CD4-positive, alpha-beta T cell treated with Interleukin-4 for 1 hour (primary cell): ENCODE measurements around the gene LACTB.
"Not testable (repeated sequence)": the region's sequence is repeated elsewhere in the genome, so short reads cannot be mapped to it uniquely, and the experiment has no call there.

ENCODE experiments used
- DNase-seq, 2 donors: peaks; one replicate each; pipeline ENCODE4 v3.0.0-alpha.2; 2020 to 2022

The LACTB gene

DNA sequence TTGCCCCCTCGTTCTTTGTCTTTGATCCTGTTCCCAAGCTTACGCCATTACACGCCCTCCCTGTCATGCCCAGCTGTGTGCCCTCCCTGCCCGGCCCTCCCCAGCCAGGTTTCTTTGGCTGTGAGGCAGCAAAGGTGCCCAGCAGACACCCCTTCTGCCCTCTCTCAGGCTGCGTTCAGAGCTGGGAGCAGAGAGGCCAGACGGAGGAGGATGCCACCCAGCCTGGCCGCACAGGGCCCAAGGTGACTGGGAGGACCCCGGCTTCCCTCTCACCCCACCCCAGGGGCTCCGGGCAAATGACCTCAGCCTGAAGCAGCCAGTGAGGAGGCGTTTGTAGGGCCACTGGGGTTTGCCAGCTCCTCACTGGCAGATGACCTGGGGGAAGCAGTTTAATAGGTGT, 30.8 kb upstream of the LACTB start:
- DNase-seq: no peak

DNA sequence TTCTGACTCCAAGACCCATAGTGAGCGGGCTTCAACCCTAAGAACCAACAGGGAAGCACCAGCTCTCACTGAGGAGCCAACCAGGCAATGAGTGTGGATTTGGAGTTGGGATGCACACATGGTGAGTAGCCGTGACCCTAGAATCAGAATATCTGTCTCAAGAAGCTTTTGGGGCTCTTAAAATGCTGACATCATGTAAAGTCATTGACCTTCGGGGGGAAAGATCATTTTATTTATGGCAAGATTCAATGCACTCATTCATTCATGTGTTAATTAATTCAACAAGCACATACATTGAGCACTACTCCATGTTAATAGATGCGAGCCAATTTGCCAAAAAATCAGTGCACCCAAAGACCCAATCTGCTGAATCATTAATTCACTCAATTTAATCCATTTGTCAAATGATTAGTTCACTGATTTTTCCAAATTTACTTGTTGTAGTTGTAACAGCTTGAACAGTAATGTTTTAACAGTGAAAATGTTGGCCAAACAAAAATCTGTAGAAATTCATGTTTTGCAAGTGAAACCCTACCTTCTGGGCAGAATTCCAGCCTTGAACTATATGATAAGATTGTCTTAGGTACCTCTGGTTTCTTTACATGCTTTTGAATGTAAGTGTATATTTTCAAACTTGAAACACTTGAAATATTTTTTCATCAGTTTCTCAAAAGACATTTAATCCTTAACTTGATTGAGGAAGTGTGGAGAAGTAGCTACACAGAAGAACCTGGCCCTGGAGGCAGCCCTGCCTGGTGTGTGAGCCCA, 29.8 kb upstream of the LACTB start:
- DNase-seq: no peak

DNA sequence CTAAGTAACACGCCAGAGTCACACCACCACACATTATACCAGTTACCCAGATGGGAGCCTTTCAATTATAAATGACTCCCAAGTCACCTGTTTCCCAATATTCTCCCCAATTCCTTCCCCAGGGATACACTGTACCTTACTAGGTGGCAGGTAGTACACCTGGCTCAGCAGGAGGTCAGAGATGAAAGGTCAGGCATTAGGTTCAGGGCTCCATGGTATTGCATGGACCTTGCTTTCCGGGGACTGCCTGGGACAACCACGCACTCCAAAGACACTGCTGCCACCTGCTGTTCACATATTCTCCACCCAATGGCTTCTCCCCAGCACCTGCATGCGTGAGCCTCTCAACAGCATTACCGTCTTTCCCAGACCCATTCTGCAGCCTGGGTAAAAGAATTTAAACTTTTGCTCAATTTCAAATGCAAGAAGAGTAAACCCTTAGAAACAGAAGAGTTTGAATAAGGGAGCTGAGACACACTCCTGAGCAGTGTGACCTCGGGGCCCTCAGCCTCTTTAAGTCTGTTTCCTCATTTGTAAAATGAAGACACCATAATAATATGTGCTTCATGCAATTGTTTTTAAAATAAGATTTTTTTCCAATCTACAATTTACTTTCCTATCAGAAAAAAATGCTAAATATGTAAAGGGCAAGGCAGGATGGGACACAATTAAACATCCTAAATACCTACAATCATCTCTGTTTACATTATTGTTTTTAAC, 28.0 kb upstream of the LACTB start:
- DNase-seq: peak; percentile 75 to 76

DNA sequence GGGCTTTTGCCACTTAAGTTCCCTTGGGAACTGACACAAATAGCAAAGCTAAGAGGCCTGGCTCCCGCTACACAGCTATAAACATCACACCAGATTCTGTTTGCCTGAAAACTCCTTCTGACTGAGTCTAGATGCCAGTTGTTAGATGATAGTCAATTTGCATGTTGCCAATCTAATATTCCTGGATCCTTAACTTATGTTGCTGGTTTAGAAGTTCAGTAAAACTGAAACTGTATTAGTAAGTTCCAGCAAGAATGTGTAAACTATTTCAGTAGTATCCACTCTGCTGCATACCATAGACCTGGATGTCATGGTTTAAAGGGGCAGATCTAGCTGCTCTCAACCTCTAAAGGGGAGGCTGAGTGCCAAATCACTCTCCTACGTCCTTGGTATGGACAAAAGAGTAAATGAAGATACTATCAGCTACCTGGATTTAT, 27.1 kb upstream of the LACTB start:
- DNase-seq: no peak

DNA sequence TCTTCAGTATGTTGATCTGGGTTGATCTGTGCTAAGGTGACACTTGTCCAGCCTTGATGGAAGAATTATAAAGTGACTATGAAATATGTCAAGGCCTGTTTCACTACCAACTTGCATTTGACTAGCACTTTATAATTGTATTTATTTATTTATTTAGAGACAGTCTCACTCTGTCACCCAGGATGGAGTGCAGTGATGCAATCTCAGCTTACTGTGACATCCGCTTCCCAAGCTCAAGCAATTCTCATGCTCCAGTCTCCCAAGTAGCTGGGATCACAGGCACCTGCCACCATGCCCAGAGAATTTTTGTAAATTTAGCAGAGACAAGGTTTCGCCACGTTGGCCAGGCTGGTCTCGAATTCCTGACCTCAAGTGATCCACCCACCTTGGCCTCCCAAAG, 25.5 kb upstream of the LACTB start:
- DNase-seq: no peak

DNA sequence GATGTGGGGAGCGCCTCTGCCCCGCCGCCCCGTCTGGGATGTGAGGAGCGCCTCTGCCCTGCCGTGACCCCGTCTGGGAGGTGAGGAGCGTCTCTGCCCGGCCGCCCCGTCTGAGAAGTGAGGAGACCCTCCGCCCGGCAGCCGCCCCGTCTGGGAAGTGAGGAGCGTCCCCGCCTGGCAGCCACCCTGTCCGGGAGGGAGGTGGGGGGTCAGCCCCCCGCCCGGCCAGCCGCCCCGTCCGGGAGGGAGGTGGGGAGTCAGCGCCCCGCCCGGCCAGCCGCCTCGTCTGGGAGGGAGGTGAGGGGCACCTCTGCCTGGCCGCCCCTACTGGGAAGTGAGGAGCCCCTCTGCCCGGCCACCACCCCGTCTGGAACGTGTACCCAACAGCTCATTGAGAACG, 22.8 kb upstream of the LACTB start:
- not testable (repeated sequence) for DNase-seq

DNA sequence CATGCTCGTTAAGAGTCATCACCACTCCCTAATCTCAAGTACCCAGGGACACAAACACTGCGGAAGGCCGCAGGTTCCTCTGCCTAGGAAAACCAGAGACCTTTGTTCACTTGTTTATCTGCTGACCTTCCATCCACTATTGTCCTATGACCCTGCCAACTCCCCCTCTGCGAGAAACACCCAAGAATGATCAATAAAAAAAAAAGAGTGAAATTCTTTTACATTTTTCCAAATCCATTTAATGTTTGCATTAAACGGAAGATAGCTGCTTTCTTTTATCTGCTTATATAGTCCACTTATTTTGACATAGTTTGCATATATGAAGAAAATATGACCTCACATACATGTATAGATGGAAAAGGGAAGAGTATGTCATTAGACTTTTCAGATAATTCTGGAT, 22.1 kb upstream of the LACTB start:
- not testable (repeated sequence) for DNase-seq

DNA sequence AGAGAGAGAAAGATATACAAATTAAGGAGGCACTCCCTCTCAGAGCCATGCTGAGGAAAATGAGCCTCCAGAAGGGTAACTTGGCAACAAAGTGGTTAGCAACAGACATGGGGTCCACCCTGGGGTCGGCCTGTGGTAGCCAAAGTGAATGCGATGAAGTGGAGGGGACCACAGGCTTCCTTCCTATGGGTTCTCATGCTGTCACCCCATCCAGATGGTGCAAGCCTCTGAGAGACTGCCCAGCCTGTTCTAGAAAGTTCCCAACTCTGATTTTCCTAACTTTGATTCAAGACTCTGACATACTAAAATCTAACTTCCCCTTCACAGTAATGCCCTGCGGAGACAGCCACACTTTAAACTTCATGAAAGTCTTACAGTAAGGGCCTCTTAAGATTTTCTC, 18.2 kb upstream of the LACTB start:
- DNase-seq: no peak

DNA sequence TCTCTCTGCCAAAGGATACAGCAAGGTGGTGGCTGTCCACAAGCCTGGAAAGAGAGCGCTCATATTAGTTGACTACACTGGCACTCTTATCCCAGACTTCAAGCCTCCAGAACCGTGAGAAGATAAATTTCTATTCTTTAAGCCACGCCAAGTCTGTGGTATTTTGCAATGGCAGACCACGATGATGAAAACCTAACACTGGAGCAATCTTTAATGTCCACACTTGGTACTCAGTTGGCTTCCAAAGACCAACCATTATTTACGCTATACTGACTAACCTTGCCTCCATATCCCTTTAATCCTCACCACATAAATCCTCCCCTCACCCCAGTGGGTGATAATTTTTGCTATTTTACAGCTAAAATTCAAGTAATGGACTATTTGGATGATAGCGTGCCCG, 16.9 kb upstream of the LACTB start:
- DNase-seq: no peak

DNA sequence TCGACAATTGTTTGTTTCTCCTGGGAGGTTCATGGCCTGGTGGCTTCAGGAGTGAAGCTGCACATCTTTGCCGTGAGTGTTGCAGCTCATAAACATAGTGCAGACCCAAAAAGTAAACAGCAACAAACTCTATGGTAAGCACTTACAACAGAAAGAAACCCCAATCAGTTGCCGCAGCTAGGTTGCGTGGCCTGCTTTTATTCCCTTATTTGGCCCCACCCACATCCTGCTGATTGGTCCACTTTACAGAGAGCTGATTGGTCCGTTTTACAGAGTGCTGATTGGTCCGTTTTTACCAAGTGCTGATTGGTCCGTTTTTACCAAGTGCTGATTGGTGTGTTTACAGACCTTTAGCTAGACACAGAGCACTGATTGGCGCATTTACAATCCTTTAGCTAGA, 16.3 kb upstream of the LACTB start:
- DNase-seq: peak; percentile 15 to 30

DNA sequence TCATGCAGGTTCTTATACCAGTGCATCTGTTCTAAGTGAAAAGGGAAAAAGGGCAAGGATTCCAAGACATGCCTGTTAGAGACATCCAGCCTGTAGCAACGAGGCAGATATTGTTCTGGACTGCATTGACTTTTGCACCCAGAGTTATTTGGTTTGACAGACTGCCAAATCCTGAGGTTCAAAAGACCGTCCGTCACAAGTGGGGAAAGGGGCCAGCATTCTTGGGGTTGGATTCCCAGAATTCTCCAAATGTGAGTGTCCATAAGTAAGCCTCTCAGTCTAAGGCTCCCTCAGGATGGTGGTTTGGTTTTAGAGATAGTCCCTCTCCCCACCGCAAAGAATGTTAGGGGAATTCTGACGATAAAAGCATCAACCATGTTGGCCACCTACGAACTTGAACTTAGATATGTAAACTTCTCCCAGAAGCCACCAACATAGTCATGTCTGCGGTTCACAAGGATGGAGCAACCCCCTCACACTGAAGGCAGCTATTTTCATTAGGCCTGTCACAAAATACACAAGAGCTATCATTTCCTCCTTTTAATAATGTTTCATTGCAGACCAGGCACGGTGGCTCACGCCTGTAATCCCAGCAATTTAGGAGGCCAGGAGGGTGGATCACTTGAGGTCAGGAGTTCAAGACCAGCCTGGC, 13.6 kb upstream of the LACTB start:
- no peak for DNase-seq

DNA sequence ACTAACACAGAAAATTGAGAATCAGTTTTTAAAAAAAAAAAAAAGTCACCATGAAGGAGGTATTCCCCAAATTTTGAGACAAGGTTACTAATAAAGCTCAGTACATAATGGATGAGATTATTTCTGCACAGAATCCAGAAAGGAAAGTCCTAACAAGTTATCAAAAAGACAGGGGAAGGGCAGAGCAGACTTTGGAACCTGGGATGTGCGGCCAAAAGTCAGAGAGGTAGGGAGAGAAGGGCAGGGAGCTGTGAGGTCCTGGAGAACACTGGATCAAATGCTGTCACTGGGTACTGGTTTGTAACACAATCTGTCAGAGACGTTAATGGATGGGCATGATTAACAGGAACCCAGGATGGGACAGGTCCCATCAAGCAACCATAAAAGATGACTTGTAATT, 12.2 kb upstream of the LACTB start:
- no peak for DNase-seq

DNA sequence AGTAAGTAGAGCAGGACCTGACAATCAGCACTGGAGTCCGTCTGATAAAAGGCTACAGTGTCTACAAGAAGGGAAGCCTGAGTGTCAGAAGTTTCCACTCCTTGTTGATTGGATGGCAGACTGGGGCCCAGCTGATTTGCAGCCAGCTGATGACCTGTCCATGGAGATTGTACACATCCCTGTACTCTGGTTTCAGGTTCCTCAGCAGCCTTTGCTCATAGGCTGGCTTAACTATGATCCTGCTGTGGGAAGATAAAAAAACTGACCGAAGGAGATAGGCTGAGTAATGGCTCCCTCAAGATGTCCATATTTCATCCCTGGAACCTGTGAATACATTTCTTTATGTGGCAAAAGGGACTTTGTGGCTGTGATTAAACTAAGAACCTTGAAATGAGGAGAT, 11.7 kb upstream of the LACTB start:
- no peak for DNase-seq

DNA sequence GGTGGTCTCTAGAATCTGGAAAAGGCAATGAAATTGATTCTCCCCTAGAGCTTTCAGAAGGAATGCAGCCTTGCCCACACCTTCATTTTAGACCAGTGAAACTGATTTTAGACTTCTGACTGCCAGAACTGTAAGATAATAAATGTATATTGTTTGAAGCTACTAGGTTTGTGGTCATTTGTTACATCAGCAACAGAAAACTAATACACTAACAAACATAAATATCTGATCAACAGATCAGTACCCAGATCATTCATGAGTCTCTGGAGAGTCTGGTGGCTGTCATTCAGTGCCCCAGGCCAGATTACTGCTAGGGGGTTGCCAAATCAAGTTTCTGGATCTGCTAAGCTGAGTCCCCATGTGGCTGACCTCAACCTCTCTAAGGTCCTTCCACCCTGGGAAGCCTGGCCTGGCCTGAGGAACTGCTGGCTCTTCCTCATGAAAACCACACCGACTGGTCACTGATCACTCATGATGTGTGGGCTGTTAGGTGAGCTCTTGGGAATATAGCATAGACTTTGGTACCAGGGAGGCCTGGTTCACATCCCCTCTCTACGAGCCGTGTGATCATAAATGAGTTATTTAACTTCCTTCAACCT, 11.1 kb upstream of the LACTB start:
- DNase-seq: no peak

DNA sequence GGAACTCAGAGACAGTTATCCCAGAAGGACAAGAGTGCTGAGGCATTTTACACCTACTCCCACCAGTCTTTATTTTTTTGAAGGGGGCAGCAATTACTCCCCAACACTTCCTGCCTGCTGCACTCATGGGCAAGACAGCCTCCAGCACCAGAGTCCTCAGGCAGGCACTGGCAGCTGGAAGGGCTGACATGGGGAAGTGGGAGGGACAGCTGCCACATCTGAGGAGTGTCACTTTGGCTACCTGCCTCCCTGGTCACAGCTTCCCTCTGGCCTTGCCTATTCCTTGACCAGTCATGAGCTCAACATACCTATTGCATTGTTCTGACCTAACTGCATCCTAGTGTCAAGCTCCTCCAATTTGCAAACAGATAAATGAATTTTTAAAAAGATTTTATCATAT, 10.2 kb upstream of the LACTB start:
- DNase-seq: no peak

DNA sequence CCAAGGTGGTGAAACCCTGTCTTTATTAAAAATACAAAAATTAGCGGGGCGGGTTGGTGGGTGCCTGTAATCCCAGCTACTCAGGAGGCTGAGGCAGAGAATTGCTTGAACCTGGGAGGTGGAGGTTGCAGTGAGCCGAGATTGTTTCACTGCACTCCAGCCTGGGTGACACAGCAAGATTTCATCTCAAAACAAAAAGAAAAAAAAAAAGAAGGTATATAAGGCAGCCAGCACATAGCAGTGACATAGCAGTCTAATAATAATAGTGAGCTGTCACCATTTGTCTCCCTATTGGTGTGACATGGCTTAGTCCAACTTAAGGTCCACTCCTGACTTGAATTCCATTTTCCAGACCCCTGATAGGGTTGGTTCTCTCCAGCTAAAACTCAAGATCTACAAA, 8.8 kb upstream of the LACTB start:
- DNase-seq: no peak

DNA sequence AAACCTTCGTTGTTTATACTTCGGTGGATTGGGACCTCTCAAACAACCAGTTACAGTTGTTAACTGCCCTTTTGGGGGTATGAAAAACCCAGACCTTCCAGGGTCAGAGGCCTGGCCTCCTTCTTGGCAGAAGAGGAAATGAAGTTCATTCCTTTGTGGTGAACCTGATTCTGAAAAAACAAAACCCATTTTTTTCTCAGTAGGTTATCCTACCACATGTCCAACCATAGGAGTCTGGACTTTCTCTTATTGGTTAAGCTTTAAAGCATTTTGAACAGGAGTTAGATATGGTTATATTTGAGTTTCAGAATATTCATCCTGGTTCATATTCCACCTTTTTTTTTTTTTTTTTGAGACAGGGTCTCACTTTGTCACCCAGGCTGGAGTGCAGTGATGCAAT, 7.2 kb upstream of the LACTB start:
- DNase-seq: no peak

DNA sequence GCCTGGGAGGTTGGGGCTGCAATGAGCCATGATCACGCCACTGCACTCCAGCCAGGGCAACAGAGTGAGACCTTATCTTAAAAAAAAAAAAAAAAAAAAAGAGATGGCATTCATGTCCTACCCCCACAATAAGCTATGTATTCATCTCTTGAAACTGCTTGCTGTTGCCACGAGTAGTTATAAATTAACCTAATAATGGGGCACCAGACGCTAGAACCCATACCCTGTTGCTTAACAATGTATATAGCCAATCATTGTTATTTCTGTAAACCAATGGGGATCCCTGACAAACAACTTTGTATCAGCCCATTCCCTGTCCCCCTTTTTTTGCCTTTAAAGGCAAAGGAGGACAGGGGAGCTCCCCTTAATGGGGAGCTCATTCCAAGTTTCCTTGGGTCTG, 2.8 kb upstream of the LACTB start:
- DNase-seq: no peak

DNA sequence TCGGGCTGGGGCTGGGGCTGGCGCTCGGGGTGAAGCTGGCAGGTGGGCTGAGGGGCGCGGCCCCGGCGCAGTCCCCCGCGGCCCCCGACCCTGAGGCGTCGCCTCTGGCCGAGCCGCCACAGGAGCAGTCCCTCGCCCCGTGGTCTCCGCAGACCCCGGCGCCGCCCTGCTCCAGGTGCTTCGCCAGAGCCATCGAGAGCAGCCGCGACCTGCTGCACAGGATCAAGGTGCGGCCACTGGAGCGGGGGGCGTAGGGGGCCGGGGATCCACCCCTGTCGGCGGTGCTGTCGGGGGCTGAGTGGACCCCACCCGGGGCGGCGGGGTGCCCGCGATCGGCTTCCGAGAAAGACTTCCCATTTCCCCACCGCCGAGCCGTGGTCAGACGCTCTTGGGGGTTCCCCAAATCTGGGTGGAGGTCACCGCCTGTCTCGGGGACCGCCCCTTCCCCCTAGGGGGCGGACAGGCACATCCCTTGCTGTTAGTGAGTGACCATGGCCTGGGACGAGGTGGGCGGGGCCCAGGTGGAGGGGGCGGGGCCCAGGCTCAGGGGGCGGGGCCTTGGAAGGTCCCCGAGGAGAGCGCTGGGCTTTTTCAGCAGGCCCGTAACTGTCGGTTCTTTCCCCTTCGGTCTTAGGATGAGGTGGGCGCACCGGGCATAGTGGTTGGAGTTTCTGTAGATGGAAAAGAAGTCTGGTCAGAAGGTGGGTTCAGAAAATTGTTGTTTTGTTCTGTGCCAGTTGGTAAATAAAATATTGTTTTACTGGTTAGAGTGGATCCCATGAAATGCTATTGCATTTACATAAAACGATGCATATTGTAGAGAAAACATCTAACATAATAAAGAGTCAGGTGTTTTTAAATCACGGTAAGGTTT, 578 bp downstream of the LACTB start:
- DNase-seq: peak; percentile 84 to 92

DNA sequence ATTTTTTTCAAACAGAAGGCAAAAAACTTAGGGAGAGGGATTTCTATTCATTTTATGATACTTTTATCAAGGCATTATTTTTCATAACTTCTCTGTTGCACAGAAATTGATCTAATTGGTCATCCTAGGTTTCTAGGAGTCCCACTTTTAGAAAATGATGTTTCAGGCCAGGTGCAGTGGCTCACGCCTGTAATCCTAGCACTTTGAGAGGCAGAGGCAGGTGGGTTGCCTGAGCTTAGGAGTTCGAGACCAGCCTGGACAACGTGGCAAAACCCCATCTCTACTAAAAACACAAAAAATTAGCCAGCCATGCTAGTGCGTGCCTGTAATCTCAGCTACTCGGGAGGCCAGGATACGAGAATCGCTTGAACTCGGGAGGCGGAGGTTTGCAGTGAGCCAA, 2.8 kb downstream of the LACTB start:
- DNase-seq: no peak

DNA sequence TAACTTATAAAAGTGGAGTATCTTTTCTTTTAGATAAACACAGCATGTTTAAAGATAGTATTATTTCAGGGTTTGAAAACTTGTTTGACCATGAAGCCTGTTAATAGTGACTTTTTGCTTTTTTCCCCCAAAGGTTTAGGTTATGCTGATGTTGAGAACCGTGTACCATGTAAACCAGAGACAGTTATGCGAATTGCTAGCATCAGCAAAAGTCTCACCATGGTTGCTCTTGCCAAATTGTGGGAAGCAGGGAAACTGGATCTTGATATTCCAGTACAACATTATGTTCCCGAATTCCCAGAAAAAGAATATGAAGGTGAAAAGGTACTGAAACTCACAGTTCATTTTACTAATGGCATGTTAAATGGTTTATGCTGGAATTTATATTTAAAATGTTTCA, 5.1 kb downstream of the LACTB start:
- no peak for DNase-seq

DNA sequence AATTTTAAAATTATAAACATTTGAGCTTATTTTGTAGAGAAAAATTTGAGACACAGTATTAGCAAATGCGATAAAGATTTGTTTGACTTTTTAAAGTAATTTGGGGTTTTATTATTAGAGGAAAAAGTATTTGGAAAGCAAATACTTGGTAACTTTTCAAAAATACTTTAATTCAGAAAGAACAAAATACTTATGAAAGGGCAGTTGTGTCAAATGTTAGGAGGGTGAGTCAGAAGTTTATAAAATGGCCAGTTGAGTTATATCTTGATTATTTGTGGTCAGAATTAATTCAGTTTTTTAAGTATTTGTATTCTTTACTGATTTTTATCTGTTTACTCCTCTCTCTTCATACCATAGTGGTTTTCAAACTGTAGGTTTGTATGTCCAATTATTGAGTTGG, 12.1 kb downstream of the LACTB start:
- DNase-seq: no peak
